IMR-90 (cell line): ENCODE measurements around the gene TSKU. TPM values are rescaled to one million over a fixed set of nuclear protein-coding genes. Genes with fewer than 3 reads are reported as not detected.

Experiments
- ATAC-seq: fragments of 200-7000 bp; cut with Tn5 transposase; 2 replicates; pipeline ENCODE4 v1.9.1; 2020; ENCODE audit warnings: low read depth, mild to moderate bottlenecking, moderate library complexity
- BruUV-seq: library from RNA; stranded (reverse); fragments of 400-500 nt; replicated peaks from 2 replicates; lab custom pipeline; 2021; lab: Mats Ljungman, UMichigan
- CTCF ChIA-PET: fragments of 300-600 bp; formaldehyde crosslinking; extraction: SDS; loops from one replicate; lab custom pipeline; 2021; ENCODE audit warnings: antibody characterized with exemption; lab: Yijun Ruan, JAX
- POLR2A ChIA-PET: fragments of 300-600 bp; sonication (Branson Sonifier 250); formaldehyde crosslinking; loops from one replicate; lab custom pipeline; 2022; ENCODE audit warnings: antibody characterized with exemption; ENCODE audit not compliant: unreplicated experiment; lab: Charles Lee
- DNase-seq: peaks from one replicate; pipeline ENCODE4 v3.0.0; 2013
- H2AFZ ChIP-seq: replicated peaks from 2 replicates; pipeline ENCODE3; 2013; ENCODE audit warnings: low read length, mild to moderate bottlenecking; ENCODE audit not compliant: poor library complexity
- H2AK5ac ChIP-seq: 2 replicates; pipeline ENCODE4 v1.6.1; 2013; ENCODE audit warnings: low read depth, low read length, inconsistent platforms
- H2AK9ac ChIP-seq: replicated peaks from 2 replicates; pipeline ENCODE3; 2013; ENCODE audit warnings: mild to moderate bottlenecking, low read depth, low read length, moderate library complexity; ENCODE audit not compliant: poor library complexity
- H2BK120ac ChIP-seq: 2 replicates; pipeline ENCODE4 v1.6.1; 2013; ENCODE audit warnings: low read depth, low read length, inconsistent platforms
- H2BK15ac ChIP-seq: 3 replicates; pipeline ENCODE4 v1.6.1; 2013; ENCODE audit warnings: low read depth, low read length, inconsistent platforms
- H2BK20ac ChIP-seq: 2 replicates; pipeline ENCODE4 v1.6.1; 2013; ENCODE audit warnings: low read depth, mild to moderate bottlenecking, inconsistent platforms, low read length, moderate library complexity
- H2BK5ac ChIP-seq: 2 replicates; pipeline ENCODE4 v1.6.1; 2013; ENCODE audit warnings: mild to moderate bottlenecking, low read depth, low read length, inconsistent platforms; ENCODE audit not compliant: poor library complexity, severe bottlenecking
- H3K14ac ChIP-seq: replicated peaks from 2 replicates; pipeline ENCODE4 v1.6.1; 2013; ENCODE audit warnings: low read depth, low read length, inconsistent platforms
- H3K18ac ChIP-seq: 2 replicates; pipeline ENCODE4 v1.6.1; 2013; ENCODE audit warnings: low read depth, low read length, control low read depth
- H3K23ac ChIP-seq: 2 replicates; pipeline ENCODE4 v1.6.1; 2013; ENCODE audit warnings: low read depth, low read length, inconsistent platforms
- H3K27ac ChIP-seq: 2 replicates; pipeline ENCODE4 v1.5.1; 2013; ENCODE audit warnings: mild to moderate bottlenecking, control low read depth, low read length; ENCODE audit not compliant: insufficient read depth
- H3K27me3 ChIP-seq: 2 replicates; pipeline ENCODE4 v1.6.1; 2013; ENCODE audit warnings: low read length; ENCODE audit not compliant: control insufficient read depth, insufficient read depth
- H3K36me3 ChIP-seq: 2 replicates; pipeline ENCODE4 v1.6.1; 2013; ENCODE audit warnings: low read length, mixed read lengths; ENCODE audit not compliant: control insufficient read depth, insufficient read depth
- H3K4ac ChIP-seq: 2 replicates; pipeline ENCODE4 v1.6.1; 2013; ENCODE audit warnings: low read depth, low read length, inconsistent platforms
- H3K4me1 ChIP-seq: 2 replicates; pipeline ENCODE4 v1.6.1; 2013; ENCODE audit warnings: low read length, mixed read lengths; ENCODE audit not compliant: control insufficient read depth, insufficient read depth
- H3K4me2 ChIP-seq: 2 replicates; pipeline ENCODE4 v1.6.1; 2013; ENCODE audit warnings: low read depth, mild to moderate bottlenecking, control low read depth, low read length, moderate library complexity
- H3K4me3 ChIP-seq: 2 replicates; pipeline ENCODE4 v1.5.1; 2013; ENCODE audit warnings: low read depth, mild to moderate bottlenecking, control low read depth, low read length, moderate library complexity; ENCODE audit not compliant: insufficient read depth
- H3K56ac ChIP-seq: 2 replicates; pipeline ENCODE4 v1.6.1; 2013; ENCODE audit warnings: low read length, inconsistent platforms; ENCODE audit not compliant: insufficient read depth; ENCODE audit errors: extremely low read depth
- H3K79me1 ChIP-seq, 2 experiments: 2 replicates each; pipeline ENCODE4 v1.6.1; 2013; ENCODE audit warnings: low read length in 2 of 2, inconsistent platforms in 1 of 2, low read depth in 1 of 2
- H3K9ac ChIP-seq: 2 replicates; pipeline ENCODE4 v1.6.1; 2013; ENCODE audit warnings: low read depth, low read length, control low read depth
- H3K9me1 ChIP-seq: 2 replicates; pipeline ENCODE4 v1.6.1; 2013; ENCODE audit warnings: low read length, inconsistent platforms; ENCODE audit not compliant: insufficient read depth
- H3K9me3 ChIP-seq: 2 replicates; pipeline ENCODE4 v1.6.1; 2013; ENCODE audit warnings: low read length; ENCODE audit not compliant: control insufficient read depth, insufficient read depth
- H4K20me1 ChIP-seq: 2 replicates; pipeline ENCODE4 v1.6.1; 2013; ENCODE audit warnings: low read length, inconsistent platforms; ENCODE audit not compliant: insufficient read depth
- H4K5ac ChIP-seq: 2 replicates; pipeline ENCODE4 v1.6.1; 2013; ENCODE audit warnings: mild to moderate bottlenecking, low read depth, low read length, control low read depth
- H4K8ac ChIP-seq, 2 experiments: 2 replicates each; pipeline ENCODE4 v1.6.1; 2013; ENCODE audit warnings: low read depth in 2 of 2, low read length in 2 of 2, control low read depth in 1 of 2, inconsistent platforms in 1 of 2
- H4K91ac ChIP-seq: 2 replicates; pipeline ENCODE4 v1.6.1; 2013; ENCODE audit warnings: low read depth, low read length, inconsistent platforms; ENCODE audit not compliant: insufficient read depth
- BHLHE40 ChIP-seq: fragments of 150-350 bp; IDR thresholded peaks from 2 replicates; pipeline ENCODE4 v1.6.1; 2016; ENCODE audit warnings: mild to moderate bottlenecking, low read depth, low read length
- CEBPB ChIP-seq: IDR thresholded peaks from 2 replicates; pipeline ENCODE4 v1.6.1; 2012; ENCODE audit warnings: low read depth, low read length, improper control_type of control experiment
- CHD1 ChIP-seq: IDR thresholded peaks from 2 replicates; pipeline ENCODE4 v1.6.1; 2012; ENCODE audit warnings: low read depth, low read length, improper control_type of control experiment
- CTCF ChIP-seq: conservative IDR thresholded peaks from 2 replicates; pipeline ENCODE4 v1.5.1; 2012; ENCODE audit warnings: mild to moderate bottlenecking, low read depth, low read length, improper control_type of control experiment
- ELK1 ChIP-seq: fragments of 150-350 bp; IDR thresholded peaks from 2 replicates; pipeline ENCODE4 v1.6.1; 2016; ENCODE audit warnings: low read depth, mild to moderate bottlenecking, low read length, moderate library complexity, borderline replicate concordance
- FOS ChIP-seq: fragments of 150-350 bp; IDR thresholded peaks from 2 replicates; pipeline ENCODE4 v1.6.1; 2016; ENCODE audit warnings: low read depth, low read length
- MAFK ChIP-seq: IDR thresholded peaks from 2 replicates; pipeline ENCODE4 v1.6.1; 2012; ENCODE audit warnings: low read depth, low read length, improper control_type of control experiment
- MAZ ChIP-seq: IDR thresholded peaks from 2 replicates; pipeline ENCODE4 v1.6.1; 2012; ENCODE audit warnings: low read depth, mild to moderate bottlenecking, low read length, improper control_type of control experiment, moderate library complexity, borderline replicate concordance
- MXI1 ChIP-seq: IDR thresholded peaks from 2 replicates; pipeline ENCODE4 v1.6.1; 2012; ENCODE audit warnings: low read depth, mild to moderate bottlenecking, low read length, moderate library complexity, borderline replicate concordance
- NFE2L2 ChIP-seq: fragments of 150-350 bp; IDR thresholded peaks from 2 replicates; pipeline ENCODE4 v1.6.1; 2016; ENCODE audit warnings: low read depth, mild to moderate bottlenecking, low read length
- POLR2A ChIP-seq: IDR thresholded peaks from 2 replicates; pipeline ENCODE4 v1.6.1; 2012; ENCODE audit warnings: mild to moderate bottlenecking, low read depth, low read length
- RAD21 ChIP-seq: IDR thresholded peaks from 2 replicates; pipeline ENCODE4 v1.6.1; 2012; ENCODE audit warnings: low read length, improper control_type of control experiment
- RCOR1 ChIP-seq: IDR thresholded peaks from 2 replicates; pipeline ENCODE4 v1.6.1; 2012; ENCODE audit warnings: mild to moderate bottlenecking, low read length, improper control_type of control experiment; ENCODE audit not compliant: insufficient replicate concordance
- RFX5 ChIP-seq: IDR thresholded peaks from 2 replicates; pipeline ENCODE4 v1.8.0; 2012; ENCODE audit warnings: low read depth, mild to moderate bottlenecking, low read length, moderate library complexity
- SMC3 ChIP-seq: fragments of 150-350 bp; IDR thresholded peaks from 2 replicates; pipeline ENCODE4 v1.6.1; 2016; ENCODE audit warnings: low read depth, mild to moderate bottlenecking, antibody characterized with exemption, low read length, moderate library complexity
- USF2 ChIP-seq: fragments of 150-350 bp; IDR thresholded peaks from 2 replicates; pipeline ENCODE4 v1.6.1; 2017; ENCODE audit warnings: mild to moderate bottlenecking, antibody characterized with exemption, low read length, low read depth
- WGBS, 2 experiments: methylation state at CpG; one replicate each; pipeline versions ENCODE4 v1.1.5 to v1.1.7; 2013; ENCODE audit warnings: missing lambda C conversion rate in 2 of 2; ENCODE audit not compliant: insufficient read length in 1 of 2; ENCODE audit errors: extremely low coverage in 2 of 2; 5-methylcytosine and 5-hydroxymethylcytosine counted together
- dilution Hi-C: fragments of 300-500 bp; cut with HindIII; formaldehyde crosslinking; loops from one replicate; pipeline ENCODE4 v1.14.3; 2018; ENCODE audit warnings: low sequenced_read_pairs; ENCODE audit not compliant: unreplicated experiment
- in situ Hi-C: fragments of 300-500 bp; cut with MboI; formaldehyde crosslinking; loops from 3 replicates; pipeline ENCODE4 v1.14.3; 2019; ENCODE audit warnings: low sequenced_read_pairs, inconsistent platforms, mixed read lengths
- intact Hi-C: fragments of 100-400 bp; cut with micrococcal nuclease; formaldehyde crosslinking; loops from 2 replicates; pipeline ENCODE4 v1.10.0; 2022
- polyA plus RNA-seq, 3 experiments: library from polyadenylated mRNA; depleted of rRNA; stranded (reverse); fragments of >200 nt; gene quantifications; 2 replicates each; pipeline ENCODE4 v1.2.3, GENCODE V29; 2012; ENCODE audit warnings: low replicate concordance in 1 of 3
- total RNA-seq: library from RNA; depleted of rRNA; stranded (reverse); fragments of >200 nt; gene quantifications from 2 replicates; pipeline ENCODE4 v1.2.3, GENCODE V29; 2012

Gene TSKU
- total and polyA plus RNA-seq, 2 of the 4 experiments (the other 2 are of a cell fraction) = 6.8 to 26.6 TPM

- Histone ChIP-seq H3K4me1 (no peaks in the 10 kb centered on the region), H3K4me2 (no peak overlapping the region), H3K27ac (no peak overlapping the region), H2AK9ac (no peak overlapping the region), H2AFZ (no peak overlapping the region), H2AK5ac (no peak overlapping the region), H3K56ac (no peak overlapping the region; the same call in 1 of the 2 replicates), H3K14ac (no peak overlapping the region), H2BK120ac (no peak overlapping the region), H3K27me3 (peaks cover 38% of the 10 kb centered on the region), H3K4me3 (no peak overlapping the region), H4K8ac (no peak overlapping the region), H3K9me3 (peaks cover 2% of the 10 kb centered on the region; the same call in 1 of the 2 replicates), H2BK20ac (no peak overlapping the region), H2BK15ac (no peak overlapping the region), H4K5ac (no peak overlapping the region), H3K79me1 (no peaks in the 10 kb centered on the region), H3K23ac (no peak overlapping the region), H4K91ac (no peak overlapping the region), H4K20me1 (no peaks in the 10 kb centered on the region), H3K18ac (no peak overlapping the region), H3K9me1 (no peaks in the 10 kb centered on the region), H3K36me3 (no peaks in the 10 kb centered on the region), H2BK5ac (no peak overlapping the region), H3K9ac (no peak overlapping the region), H3K4ac (no peak overlapping the region)
- in situ Hi-C loops (no loop called here), intact Hi-C loops (no loop called here), dilution Hi-C loops (no loop called here)
- ATAC-seq = no peak
- TF ChIP-seq POLR2A (no peak), CEBPB (no peak), MXI1 (no peak), RCOR1 (no peak), MAFK (no peak), USF2 (no peak), SMC3 (no peak), MAZ (no peak), CHD1 (no peak), RFX5 (no peak), ELK1 (no peak), BHLHE40 (no peak), FOS (no peak), RAD21 (no peak), CTCF (no peak), NFE2L2 (no peak)
- BruUV-seq = no TSS peak
- DNase-seq = no peak
- POLR2A ChIA-PET = no interaction called here
- CTCF ChIA-PET = no interaction called here
- WGBS, 2 experiments = no CpG with 5 or more reads among the region's 10 CpGs
These were observed 61.4 kb downstream of the TSKU start for GRCh38 chr11:76844511-76844910.
